RWPE2 (cell line): Measurements from ENCODE around the gene HES3.

Experiments
- ATAC-seq: fragments of 200-7000 bp; cut with Tn5 transposase; 3 replicates; pipeline ENCODE4 v1.9.1; 2021; ENCODE audit warnings: low read depth
- DNase-seq: peaks from one replicate; pipeline ENCODE4 v3.0.0-alpha.2; 2020; ENCODE audit warnings: low spot score
- H3K27ac ChIP-seq: fragments of 450-650 bp; 2 replicates; pipeline ENCODE4 v1.5.1; 2017; ENCODE audit warnings: mild to moderate bottlenecking; ENCODE audit not compliant: poor library complexity, severe bottlenecking
- H3K27me3 ChIP-seq: fragments of 250-450 bp; sonication (Bioruptor Pico); 2 replicates; pipeline ENCODE4 v1.5.1; 2021; ENCODE audit warnings: mild to moderate bottlenecking, moderate library complexity; ENCODE audit not compliant: insufficient read depth, poor library complexity, severe bottlenecking
- H3K36me3 ChIP-seq: fragments of 250-450 bp; sonication (Bioruptor Pico); 2 replicates; pipeline ENCODE4 v1.5.1; 2020; ENCODE audit warnings: low read depth, mild to moderate bottlenecking, moderate library complexity
- H3K4me1 ChIP-seq: fragments of 250-450 bp; sonication (Bioruptor Pico); 2 replicates; pipeline ENCODE4 v1.5.1; 2021; ENCODE audit warnings: mild to moderate bottlenecking, moderate library complexity; ENCODE audit not compliant: insufficient read depth, poor library complexity, severe bottlenecking
- H3K4me3 ChIP-seq: fragments of 250-450 bp; sonication (Bioruptor Pico); 2 replicates; pipeline ENCODE4 v1.5.1; 2021; ENCODE audit warnings: mild to moderate bottlenecking, moderate library complexity; ENCODE audit not compliant: severe bottlenecking
- H3K9me3 ChIP-seq: fragments of 250-450 bp; sonication (Bioruptor Pico); 2 replicates; pipeline ENCODE4 v1.5.1; 2021; ENCODE audit warnings: mild to moderate bottlenecking, moderate library complexity; ENCODE audit not compliant: severe bottlenecking
- CTCF ChIP-seq: fragments of 450-650 bp; IDR thresholded peaks from one replicate; pipeline ENCODE4 v1.5.1; 2017; ENCODE audit warnings: mild to moderate bottlenecking, moderate library complexity; ENCODE audit not compliant: poor library complexity, severe bottlenecking

HES3 gene

GRCh38 chr1:6243993-6244392, at the start of gene HES3:
HES3 (plus strand) TSS chr1:6244179; CDS start chr1:6244366, 187 bp downstream.
- Histone ChIP-seq H3K4me3 (no peak within 1 kb of the TSS), H3K9me3 (no peaks in the 10 kb centered on the region), H3K4me1 (no peaks in the 10 kb centered on the region), H3K27me3 (peaks cover 50% of the 10 kb centered on the region), H3K27ac (no peak within 1 kb of the TSS), H3K36me3 (no peaks in the 10 kb centered on the region)
- no peak for DNase-seq
- ATAC-seq = no peak
- TF ChIP-seq CTCF = no peak

- no peaks in the 10 kb centered on the region for H3K9me3 ChIP-seq
- DNase-seq (no peak), ATAC-seq (no peak)
- peaks cover 6% of the 10 kb centered on the region for H3K4me1 ChIP-seq
- H3K36me3 ChIP-seq = peaks cover 59% of the 10 kb centered on the region
- H3K27ac ChIP-seq = peak overlapping the region; percentile 74
- no peaks in the 10 kb centered on the region for H3K27me3 ChIP-seq
- peak overlapping the region; percentile 97 for H3K4me3 ChIP-seq
- TF ChIP-seq CTCF = no peak
Observed at GRCh38 chr1:6197746-6198427, 46.1 kb upstream of the HES3 start.

GRCh38 chr1:6198646-6199297, 45.2 kb upstream of the HES3 start:
- Histone ChIP-seq H3K9me3 (no peaks in the 10 kb centered on the region), H3K27me3 (no peaks in the 10 kb centered on the region), H3K27ac (peak overlapping the region; percentile 74), H3K36me3 (peaks cover 50% of the 10 kb centered on the region), H3K4me3 (peak overlapping the region; percentile 97), H3K4me1 (peaks cover 6% of the 10 kb centered on the region)
- no peak for DNase-seq
- ATAC-seq = peak; percentile 2; the same call in 1 of the 3 replicates
- TF ChIP-seq CTCF = no peak

GRCh38 chr1:6199298-6200187, 44.4 kb upstream of the HES3 start, which contains the start of gene RPL22:
RPL22 (minus strand) TSS chr1:6199595; CDS start chr1:6199573, 22 bp downstream.
- peaks cover 6% of the 10 kb centered on the region for H3K4me1 ChIP-seq
- peak within 1 kb of the TSS; percentile 97 for H3K4me3 ChIP-seq
- no peaks in the 10 kb centered on the region for H3K9me3 ChIP-seq
- ATAC-seq (peak; percentile 97), DNase-seq (peak; percentile 98)
- peaks cover 42% of the 10 kb centered on the region for H3K36me3 ChIP-seq
- no peak for TF ChIP-seq CTCF
- H3K27me3 ChIP-seq = no peaks in the 10 kb centered on the region
- peak within 1 kb of the TSS; percentile 74 for H3K27ac ChIP-seq
